Activated CD4-positive, alpha-beta T cell treated with anti-CD3 and anti-CD28 coated beads, Interleukin-2, amount 10 ng/mL, durations not matched to agents 7 days and 5 days (primary cell): ENCODE data around the gene C19orf44. TPM values are rescaled to one million over a fixed set of nuclear protein-coding genes. Genes with fewer than 3 reads are reported as not detected.
"Not testable (repeated sequence)": the region's sequence is repeated elsewhere in the genome, so short reads cannot be mapped to it uniquely, and the experiment has no call there.

Experiments
- CTCF ChIA-PET: fragments of 350-600 bp; sonication (Branson Sonifier 250); formaldehyde crosslinking; loops from one replicate; lab custom pipeline; 2021; ENCODE audit warnings: antibody characterized with exemption; lab: Charles Lee
- POLR2A ChIA-PET: fragments of 350-600 bp; sonication (Branson Sonifier 250); formaldehyde crosslinking; loops from one replicate; lab custom pipeline; 2021; ENCODE audit warnings: antibody characterized with exemption; lab: Charles Lee
- DNase-seq: peaks from one replicate; pipeline ENCODE4 v3.0.0-alpha.2; 2020
- H3K27ac Mint-ChIP-seq: one replicate; pipeline ENCODE4 v1.8.0; 2021; ENCODE audit warnings: mild to moderate bottlenecking, moderate library complexity, mixed read lengths
- H3K27me3 Mint-ChIP-seq: one replicate; pipeline ENCODE4 v1.8.0; 2021; ENCODE audit warnings: mixed read lengths
- H3K36me3 Mint-ChIP-seq: one replicate; pipeline ENCODE4 v1.8.0; 2021; ENCODE audit warnings: low read depth, mixed read lengths
- H3K4me1 Mint-ChIP-seq: one replicate; pipeline ENCODE4 v1.8.0; 2021; ENCODE audit warnings: mixed read lengths
- H3K4me3 Mint-ChIP-seq: one replicate; pipeline ENCODE4 v1.8.0; 2021; ENCODE audit warnings: mild to moderate bottlenecking, moderate library complexity, mixed read lengths
- H3K9me3 Mint-ChIP-seq: one replicate; pipeline ENCODE4 v1.8.0; 2021; ENCODE audit warnings: mixed read lengths
- total RNA-seq, 2 experiments: library from RNA; stranded (reverse); gene quantifications; one replicate each; pipeline ENCODE4 v1.2.3, GENCODE V29; 2021

C19orf44 gene
- total RNA-seq, 2 experiments from 2014 or later, result 3.1 to 3.9 TPM

GRCh38 chr19:16470911-16471811 lies 25.0 kb upstream of the C19orf44 start:
- Mint-ChIP-seq H3K9me3 (peaks cover 2% of the 10 kb centered on the region), H3K27me3 (no peaks in the 10 kb centered on the region), H3K4me3 (peak overlapping the region; percentile 88), H3K36me3 (no peaks in the 10 kb centered on the region), H3K27ac (peak overlapping the region; percentile 54), H3K4me1 (peaks cover 36% of the 10 kb centered on the region)
- ChIA-PET CTCF (interaction anchor here (0.6 to 0.9 kb wide), 3 partner anchors 24 to 114 kb away, joined by 3 to 4 read pairs (median 3); no protein-coding TSS in a partner anchor), POLR2A (no interaction called here)
- DNase-seq, result peak; percentile 41

GRCh38 chr19:16472559-16472899 lies 23.7 kb upstream of the C19orf44 start:
- H3K27me3 Mint-ChIP-seq, H3K9me3 Mint-ChIP-seq, DNase-seq, H3K36me3 Mint-ChIP-seq, POLR2A ChIA-PET: not testable (repeated sequence)
- Mint-ChIP-seq H3K27ac (peak overlapping the region; percentile 25), H3K4me3 (peak overlapping the region; percentile 75), H3K4me1 (peaks cover 29% of the 10 kb centered on the region)
- CTCF ChIA-PET, result interaction anchor here (0.6 kb wide), 1 partner anchor 199 kb away, joined by 3 read pairs; no protein-coding TSS in a partner anchor

GRCh38 chr19:16472992-16473391 lies 23.2 kb upstream of the C19orf44 start:
- Mint-ChIP-seq H3K4me3 (peak overlapping the region; percentile 27), H3K36me3 (no peaks in the 10 kb centered on the region), H3K9me3 (peaks cover 2% of the 10 kb centered on the region), H3K27me3 (no peaks in the 10 kb centered on the region), H3K4me1 (peaks cover 26% of the 10 kb centered on the region), H3K27ac (no peak overlapping the region)
- POLR2A ChIA-PET, result interaction anchor here (0.6 kb wide), 1 partner anchor 22 kb away, joined by 5 read pairs; no protein-coding TSS in a partner anchor
- no peak for DNase-seq
- CTCF ChIA-PET, result interaction anchor here (0.6 kb wide), 1 partner anchor 200 kb away, joined by 3 read pairs; no protein-coding TSS in a partner anchor

GRCh38 chr19:16473875-16474392 lies 22.3 kb upstream of the C19orf44 start:
- Mint-ChIP-seq H3K27ac (no peak overlapping the region), H3K36me3 (no peaks in the 10 kb centered on the region), H3K4me3 (no peak overlapping the region), H3K27me3 (no peaks in the 10 kb centered on the region), H3K4me1 (peaks cover 21% of the 10 kb centered on the region), H3K9me3 (peaks cover 2% of the 10 kb centered on the region)
- DNase-seq, result no peak
- ChIA-PET CTCF (no interaction called here), POLR2A (no interaction called here)

GRCh38 chr19:16476401-16476800 lies 19.8 kb upstream of the C19orf44 start:
- ChIA-PET CTCF (no interaction called here), POLR2A (no interaction called here)
- H3K36me3 Mint-ChIP-seq, result no peaks in the 10 kb centered on the region
- no peak for DNase-seq
- H3K27me3 Mint-ChIP-seq, result no peaks in the 10 kb centered on the region
- no peaks in the 10 kb centered on the region for H3K4me1 Mint-ChIP-seq
- H3K9me3 Mint-ChIP-seq, result peaks cover 2% of the 10 kb centered on the region
- H3K27ac Mint-ChIP-seq, result no peak overlapping the region
- no peak overlapping the region for H3K4me3 Mint-ChIP-seq

GRCh38 chr19:16477311-16477710 lies 18.9 kb upstream of the C19orf44 start:
- DNase-seq, result no peak
- Mint-ChIP-seq H3K4me1 (no peaks in the 10 kb centered on the region), H3K27me3 (no peaks in the 10 kb centered on the region), H3K4me3 (no peak overlapping the region), H3K27ac (no peak overlapping the region), H3K9me3 (peaks cover 2% of the 10 kb centered on the region), H3K36me3 (no peaks in the 10 kb centered on the region)
- ChIA-PET CTCF (interaction anchor here (1.1 kb wide), 1 partner anchor 9 kb away, joined by 4 read pairs; no protein-coding TSS in a partner anchor), POLR2A (no interaction called here)

- no peaks in the 10 kb centered on the region for H3K36me3 Mint-ChIP-seq
- no peaks in the 10 kb centered on the region for H3K9me3 Mint-ChIP-seq
- ChIA-PET CTCF (no interaction called here), POLR2A (no interaction called here)
- H3K27me3 Mint-ChIP-seq, result peaks cover 2% of the 10 kb centered on the region
- H3K4me1 Mint-ChIP-seq, result no peaks in the 10 kb centered on the region
- no peak for DNase-seq
- H3K4me3 Mint-ChIP-seq, result no peak overlapping the region
- no peak overlapping the region for H3K27ac Mint-ChIP-seq
Measured at GRCh38 chr19:16482745-16483144, 13.4 kb upstream of the C19orf44 start.

GRCh38 chr19:16486476-16486875 lies 9.7 kb upstream of the C19orf44 start:
- DNase-seq, H3K27ac Mint-ChIP-seq, H3K36me3 Mint-ChIP-seq, H3K4me1 Mint-ChIP-seq, POLR2A ChIA-PET, H3K4me3 Mint-ChIP-seq, H3K27me3 Mint-ChIP-seq, H3K9me3 Mint-ChIP-seq: not testable (repeated sequence)
- CTCF ChIA-PET, result interaction anchor here (1.2 to 1.6 kb wide), 2 partner anchors 9 to 632 kb away, joined by 3 to 4 read pairs; no protein-coding TSS in a partner anchor

- no peak for DNase-seq
- Mint-ChIP-seq H3K9me3 (no peaks in the 10 kb centered on the region), H3K4me3 (peak overlapping the region; percentile 95), H3K27me3 (no peaks in the 10 kb centered on the region), H3K27ac (peak overlapping the region; percentile 87), H3K36me3 (peaks cover 4% of the 10 kb centered on the region), H3K4me1 (peaks cover 20% of the 10 kb centered on the region)
- ChIA-PET CTCF (interaction anchor here (0.9 to 1.5 kb wide), 4 partner anchors 9 to 426 kb away, joined by 3 to 4 read pairs (median 3); no protein-coding TSS in a partner anchor), POLR2A (interaction anchor here (0.5 kb wide), 1 partner anchor 1011 kb away, joined by 5 read pairs; no protein-coding TSS in a partner anchor)
Measured at GRCh38 chr19:16496613-16496983, 404 bp downstream of the C19orf44 start.

- Mint-ChIP-seq H3K9me3 (no peaks in the 10 kb centered on the region), H3K4me3 (peak overlapping the region; percentile 95), H3K4me1 (peaks cover 20% of the 10 kb centered on the region), H3K27ac (no peak overlapping the region), H3K36me3 (peaks cover 4% of the 10 kb centered on the region), H3K27me3 (no peaks in the 10 kb centered on the region)
- POLR2A ChIA-PET, result no interaction called here
- CTCF ChIA-PET, result interaction anchor here (0.9 to 1.5 kb wide), 2 partner anchors 11 to 42 kb away, joined by 3 read pairs; no protein-coding TSS in a partner anchor
- DNase-seq, result no peak
Measured at GRCh38 chr19:16497042-16497441, 848 bp downstream of the C19orf44 start.

- H3K4me1 Mint-ChIP-seq, result peaks cover 20% of the 10 kb centered on the region
- H3K36me3 Mint-ChIP-seq, result peaks cover 4% of the 10 kb centered on the region
- H3K27ac Mint-ChIP-seq, result no peak overlapping the region
- POLR2A ChIA-PET, result interaction anchor here (0.7 kb wide), 1 partner anchor 1654 kb away, joined by 4 read pairs; no protein-coding TSS in a partner anchor
- H3K9me3 Mint-ChIP-seq, result no peaks in the 10 kb centered on the region
- no peaks in the 10 kb centered on the region for H3K27me3 Mint-ChIP-seq
- no peak for DNase-seq
- CTCF ChIA-PET, result no interaction called here
- H3K4me3 Mint-ChIP-seq, result peak overlapping the region; percentile 95
Measured at GRCh38 chr19:16497837-16498236, 1.6 kb downstream of the C19orf44 start.

GRCh38 chr19:16504271-16504670 lies 8.1 kb downstream of the C19orf44 start:
- peaks cover 2% of the 10 kb centered on the region for H3K36me3 Mint-ChIP-seq
- no peak overlapping the region for H3K4me3 Mint-ChIP-seq
- no peaks in the 10 kb centered on the region for H3K4me1 Mint-ChIP-seq
- no peak overlapping the region for H3K27ac Mint-ChIP-seq
- H3K9me3 Mint-ChIP-seq, result no peaks in the 10 kb centered on the region
- no peaks in the 10 kb centered on the region for H3K27me3 Mint-ChIP-seq
- ChIA-PET POLR2A (no interaction called here), CTCF (no interaction called here)
- DNase-seq, result no peak

GRCh38 chr19:16506161-16506560 lies 10.0 kb downstream of the C19orf44 start:
- DNase-seq, H3K4me3 Mint-ChIP-seq, H3K9me3 Mint-ChIP-seq, H3K27me3 Mint-ChIP-seq, POLR2A ChIA-PET, H3K36me3 Mint-ChIP-seq, CTCF ChIA-PET, H3K4me1 Mint-ChIP-seq, H3K27ac Mint-ChIP-seq: not testable (repeated sequence)
